IMR-90 (cell line): ENCODE results near the gene ADGRG3. TPM values are rescaled to one million over a fixed set of nuclear protein-coding genes. Genes with fewer than 3 reads are reported as not detected.

Experiments used
- ATAC-seq: fragments of 200-7000 bp; cut with Tn5 transposase; 2 replicates; pipeline ENCODE4 v1.9.1; 2020; ENCODE audit warnings: low read depth, mild to moderate bottlenecking, moderate library complexity
- BruUV-seq: library from RNA; stranded (reverse); fragments of 400-500 nt; replicated peaks from 2 replicates; lab custom pipeline; 2021; lab: Mats Ljungman, UMichigan
- CTCF ChIA-PET: fragments of 300-600 bp; formaldehyde crosslinking; extraction: SDS; loops from one replicate; lab custom pipeline; 2021; ENCODE audit warnings: antibody characterized with exemption; lab: Yijun Ruan, JAX
- POLR2A ChIA-PET: fragments of 300-600 bp; sonication (Branson Sonifier 250); formaldehyde crosslinking; loops from one replicate; lab custom pipeline; 2022; ENCODE audit warnings: antibody characterized with exemption; ENCODE audit not compliant: unreplicated experiment; lab: Charles Lee
- DNase-seq: peaks from one replicate; pipeline ENCODE4 v3.0.0; 2013
- H2AFZ ChIP-seq: replicated peaks from 2 replicates; pipeline ENCODE3; 2013; ENCODE audit warnings: low read length, mild to moderate bottlenecking; ENCODE audit not compliant: poor library complexity
- H2AK5ac ChIP-seq: 2 replicates; pipeline ENCODE4 v1.6.1; 2013; ENCODE audit warnings: low read depth, low read length, inconsistent platforms
- H2AK9ac ChIP-seq: replicated peaks from 2 replicates; pipeline ENCODE3; 2013; ENCODE audit warnings: mild to moderate bottlenecking, low read depth, low read length, moderate library complexity; ENCODE audit not compliant: poor library complexity
- H2BK120ac ChIP-seq: 2 replicates; pipeline ENCODE4 v1.6.1; 2013; ENCODE audit warnings: low read depth, low read length, inconsistent platforms
- H2BK15ac ChIP-seq: 3 replicates; pipeline ENCODE4 v1.6.1; 2013; ENCODE audit warnings: low read depth, low read length, inconsistent platforms
- H2BK20ac ChIP-seq: 2 replicates; pipeline ENCODE4 v1.6.1; 2013; ENCODE audit warnings: low read depth, mild to moderate bottlenecking, inconsistent platforms, low read length, moderate library complexity
- H2BK5ac ChIP-seq: 2 replicates; pipeline ENCODE4 v1.6.1; 2013; ENCODE audit warnings: mild to moderate bottlenecking, low read depth, low read length, inconsistent platforms; ENCODE audit not compliant: poor library complexity, severe bottlenecking
- H3K14ac ChIP-seq: replicated peaks from 2 replicates; pipeline ENCODE4 v1.6.1; 2013; ENCODE audit warnings: low read depth, low read length, inconsistent platforms
- H3K18ac ChIP-seq: 2 replicates; pipeline ENCODE4 v1.6.1; 2013; ENCODE audit warnings: low read depth, low read length, control low read depth
- H3K23ac ChIP-seq: 2 replicates; pipeline ENCODE4 v1.6.1; 2013; ENCODE audit warnings: low read depth, low read length, inconsistent platforms
- H3K27ac ChIP-seq: 2 replicates; pipeline ENCODE4 v1.5.1; 2013; ENCODE audit warnings: mild to moderate bottlenecking, control low read depth, low read length; ENCODE audit not compliant: insufficient read depth
- H3K27me3 ChIP-seq: 2 replicates; pipeline ENCODE4 v1.6.1; 2013; ENCODE audit warnings: low read length; ENCODE audit not compliant: control insufficient read depth, insufficient read depth
- H3K36me3 ChIP-seq: 2 replicates; pipeline ENCODE4 v1.6.1; 2013; ENCODE audit warnings: low read length, mixed read lengths; ENCODE audit not compliant: control insufficient read depth, insufficient read depth
- H3K4ac ChIP-seq: 2 replicates; pipeline ENCODE4 v1.6.1; 2013; ENCODE audit warnings: low read depth, low read length, inconsistent platforms
- H3K4me1 ChIP-seq: 2 replicates; pipeline ENCODE4 v1.6.1; 2013; ENCODE audit warnings: low read length, mixed read lengths; ENCODE audit not compliant: control insufficient read depth, insufficient read depth
- H3K4me2 ChIP-seq: 2 replicates; pipeline ENCODE4 v1.6.1; 2013; ENCODE audit warnings: low read depth, mild to moderate bottlenecking, control low read depth, low read length, moderate library complexity
- H3K4me3 ChIP-seq: 2 replicates; pipeline ENCODE4 v1.5.1; 2013; ENCODE audit warnings: low read depth, mild to moderate bottlenecking, control low read depth, low read length, moderate library complexity; ENCODE audit not compliant: insufficient read depth
- H3K56ac ChIP-seq: 2 replicates; pipeline ENCODE4 v1.6.1; 2013; ENCODE audit warnings: low read length, inconsistent platforms; ENCODE audit not compliant: insufficient read depth; ENCODE audit errors: extremely low read depth
- H3K79me1 ChIP-seq, 2 experiments: 2 replicates each; pipeline ENCODE4 v1.6.1; 2013; ENCODE audit warnings: low read length in 2 of 2, inconsistent platforms in 1 of 2, low read depth in 1 of 2
- H3K9ac ChIP-seq: 2 replicates; pipeline ENCODE4 v1.6.1; 2013; ENCODE audit warnings: low read depth, low read length, control low read depth
- H3K9me1 ChIP-seq: 2 replicates; pipeline ENCODE4 v1.6.1; 2013; ENCODE audit warnings: low read length, inconsistent platforms; ENCODE audit not compliant: insufficient read depth
- H3K9me3 ChIP-seq: 2 replicates; pipeline ENCODE4 v1.6.1; 2013; ENCODE audit warnings: low read length; ENCODE audit not compliant: control insufficient read depth, insufficient read depth
- H4K20me1 ChIP-seq: 2 replicates; pipeline ENCODE4 v1.6.1; 2013; ENCODE audit warnings: low read length, inconsistent platforms; ENCODE audit not compliant: insufficient read depth
- H4K5ac ChIP-seq: 2 replicates; pipeline ENCODE4 v1.6.1; 2013; ENCODE audit warnings: mild to moderate bottlenecking, low read depth, low read length, control low read depth
- H4K8ac ChIP-seq, 2 experiments: 2 replicates each; pipeline ENCODE4 v1.6.1; 2013; ENCODE audit warnings: low read depth in 2 of 2, low read length in 2 of 2, control low read depth in 1 of 2, inconsistent platforms in 1 of 2
- H4K91ac ChIP-seq: 2 replicates; pipeline ENCODE4 v1.6.1; 2013; ENCODE audit warnings: low read depth, low read length, inconsistent platforms; ENCODE audit not compliant: insufficient read depth
- BHLHE40 ChIP-seq: fragments of 150-350 bp; IDR thresholded peaks from 2 replicates; pipeline ENCODE4 v1.6.1; 2016; ENCODE audit warnings: mild to moderate bottlenecking, low read depth, low read length
- CEBPB ChIP-seq: IDR thresholded peaks from 2 replicates; pipeline ENCODE4 v1.6.1; 2012; ENCODE audit warnings: low read depth, low read length, improper control_type of control experiment
- CHD1 ChIP-seq: IDR thresholded peaks from 2 replicates; pipeline ENCODE4 v1.6.1; 2012; ENCODE audit warnings: low read depth, low read length, improper control_type of control experiment
- FOS ChIP-seq: fragments of 150-350 bp; IDR thresholded peaks from 2 replicates; pipeline ENCODE4 v1.6.1; 2016; ENCODE audit warnings: low read depth, low read length
- MAZ ChIP-seq: IDR thresholded peaks from 2 replicates; pipeline ENCODE4 v1.6.1; 2012; ENCODE audit warnings: low read depth, mild to moderate bottlenecking, low read length, improper control_type of control experiment, moderate library complexity, borderline replicate concordance
- NFE2L2 ChIP-seq: fragments of 150-350 bp; IDR thresholded peaks from 2 replicates; pipeline ENCODE4 v1.6.1; 2016; ENCODE audit warnings: low read depth, mild to moderate bottlenecking, low read length
- POLR2A ChIP-seq: IDR thresholded peaks from 2 replicates; pipeline ENCODE4 v1.6.1; 2012; ENCODE audit warnings: mild to moderate bottlenecking, low read depth, low read length
- RAD21 ChIP-seq: IDR thresholded peaks from 2 replicates; pipeline ENCODE4 v1.6.1; 2012; ENCODE audit warnings: low read length, improper control_type of control experiment
- RCOR1 ChIP-seq: IDR thresholded peaks from 2 replicates; pipeline ENCODE4 v1.6.1; 2012; ENCODE audit warnings: mild to moderate bottlenecking, low read length, improper control_type of control experiment; ENCODE audit not compliant: insufficient replicate concordance
- RFX5 ChIP-seq: IDR thresholded peaks from 2 replicates; pipeline ENCODE4 v1.8.0; 2012; ENCODE audit warnings: low read depth, mild to moderate bottlenecking, low read length, moderate library complexity
- WGBS, 2 experiments: methylation state at CpG; one replicate each; pipeline versions ENCODE4 v1.1.5 to v1.1.7; 2013; ENCODE audit warnings: missing lambda C conversion rate in 2 of 2; ENCODE audit not compliant: insufficient read length in 1 of 2; ENCODE audit errors: extremely low coverage in 2 of 2; 5-methylcytosine and 5-hydroxymethylcytosine counted together
- dilution Hi-C: fragments of 300-500 bp; cut with HindIII; formaldehyde crosslinking; loops from one replicate; pipeline ENCODE4 v1.14.3; 2018; ENCODE audit warnings: low sequenced_read_pairs; ENCODE audit not compliant: unreplicated experiment
- in situ Hi-C: fragments of 300-500 bp; cut with MboI; formaldehyde crosslinking; loops from 3 replicates; pipeline ENCODE4 v1.14.3; 2019; ENCODE audit warnings: low sequenced_read_pairs, inconsistent platforms, mixed read lengths
- intact Hi-C: fragments of 100-400 bp; cut with micrococcal nuclease; formaldehyde crosslinking; loops from 2 replicates; pipeline ENCODE4 v1.10.0; 2022
- polyA plus RNA-seq, 3 experiments: library from polyadenylated mRNA; depleted of rRNA; stranded (reverse); fragments of >200 nt; gene quantifications; 2 replicates each; pipeline ENCODE4 v1.2.3, GENCODE V29; 2012; ENCODE audit warnings: low replicate concordance in 1 of 3
- total RNA-seq: library from RNA; depleted of rRNA; stranded (reverse); fragments of >200 nt; gene quantifications from 2 replicates; pipeline ENCODE4 v1.2.3, GENCODE V29; 2012
- TF ChIP-seq, protein P1 (sequence below): conservative IDR thresholded peaks from 2 replicates; pipeline ENCODE4 v1.5.1; 2012; ENCODE audit warnings: mild to moderate bottlenecking, low read depth, low read length, improper control_type of control experiment
- TF ChIP-seq, protein P2 (sequence below): fragments of 150-350 bp; IDR thresholded peaks from 2 replicates; pipeline ENCODE4 v1.6.1; 2016; ENCODE audit warnings: low read depth, mild to moderate bottlenecking, low read length, moderate library complexity, borderline replicate concordance
- TF ChIP-seq, protein P3 (sequence below): fragments of 150-350 bp; IDR thresholded peaks from 2 replicates; pipeline ENCODE4 v1.6.1; 2017; ENCODE audit warnings: mild to moderate bottlenecking, antibody characterized with exemption, low read length, low read depth

The ADGRG3 gene
- total and polyA plus RNA-seq, 2 of the 4 experiments (the other 2 are of a cell fraction), result not detected

DNA sequence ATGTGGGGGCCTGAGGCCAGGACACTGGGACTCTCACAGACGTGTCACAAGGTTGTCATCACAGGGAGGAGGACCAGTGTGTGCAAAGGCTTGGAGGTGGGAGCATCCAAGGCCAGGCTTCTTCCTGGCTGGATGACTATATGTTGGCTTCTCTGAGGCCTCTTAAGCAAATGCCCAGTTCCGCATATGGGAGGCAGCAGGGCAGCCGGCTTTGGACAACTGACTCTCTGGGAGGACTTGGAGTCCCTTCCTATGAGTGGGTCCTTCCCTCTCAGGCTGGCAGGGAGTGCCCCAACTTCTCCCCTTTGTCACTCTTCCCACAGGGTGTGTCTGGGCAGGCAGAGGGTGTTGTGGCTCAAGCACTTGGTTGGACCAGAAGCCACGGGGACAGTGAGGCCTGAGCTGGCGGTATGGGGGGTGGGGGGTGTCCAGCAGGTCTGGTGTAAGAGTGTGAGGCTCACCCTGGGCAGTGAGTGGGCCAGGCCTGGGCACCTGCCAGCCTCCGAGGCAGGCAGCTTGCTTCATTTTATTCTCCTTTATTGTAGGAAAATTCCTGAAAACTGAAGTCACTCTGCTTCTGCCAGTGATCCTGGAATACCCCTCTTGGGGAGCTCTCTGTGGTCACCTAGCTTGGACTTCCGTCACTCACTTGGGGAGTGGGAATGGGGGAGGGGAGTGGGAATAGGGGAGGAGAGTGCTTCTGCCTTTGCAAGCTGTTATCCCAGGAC lies 24.8 kb upstream of the ADGRG3 start:
- Histone ChIP-seq H3K9ac (no peak overlapping the region), H2BK120ac (peak overlapping the region; percentile 71), H3K27me3 (peaks cover 9% of the 10 kb centered on the region), H3K56ac (no peak overlapping the region), H4K5ac (no peak overlapping the region), H2AK5ac (peak overlapping the region; percentile 12; the same call in 1 of the 2 replicates), H3K9me3 (no peaks in the 10 kb centered on the region), H3K4ac (peak overlapping the region; percentile 42), H3K14ac (0 out of 2 replicates have a peak overlapping the region, but pooled peaks have one; percentile 37), H2AFZ (peak overlapping the region; percentile 61), H3K79me1 (no peaks in the 10 kb centered on the region), H3K9me1 (peaks cover 19% of the 10 kb centered on the region), H2AK9ac (peak overlapping the region; percentile 86), H4K91ac (no peak overlapping the region), H3K4me2 (no peak overlapping the region), H3K27ac (no peak overlapping the region), H2BK5ac (no peak overlapping the region), H2BK15ac (no peak overlapping the region), H3K36me3 (no peaks in the 10 kb centered on the region), H3K4me1 (peaks cover 8% of the 10 kb centered on the region), H2BK20ac (peak overlapping the region; percentile 32; the same call in 1 of the 2 replicates), H4K8ac (peak overlapping the region in 1 of 2 experiments; percentile 51; a peak in 1 of 4 replicates), H3K23ac (no peak overlapping the region), H3K4me3 (no peak overlapping the region), H4K20me1 (no peaks in the 10 kb centered on the region), H3K18ac (no peak overlapping the region)
- no TSS peak for BruUV-seq
- TF ChIP-seq FOS (no peak), RFX5 (no peak), CHD1 (no peak), BHLHE40 (no peak), RCOR1 (peak; percentile 54), MAZ (peak; percentile 40; the same call in 1 of the 2 replicates), NFE2L2 (no peak), RAD21 (no peak), CEBPB (peak; percentile 49; the same call in 1 of the 2 replicates), POLR2A (no peak)
- TF ChIP-seq, protein P1, sequence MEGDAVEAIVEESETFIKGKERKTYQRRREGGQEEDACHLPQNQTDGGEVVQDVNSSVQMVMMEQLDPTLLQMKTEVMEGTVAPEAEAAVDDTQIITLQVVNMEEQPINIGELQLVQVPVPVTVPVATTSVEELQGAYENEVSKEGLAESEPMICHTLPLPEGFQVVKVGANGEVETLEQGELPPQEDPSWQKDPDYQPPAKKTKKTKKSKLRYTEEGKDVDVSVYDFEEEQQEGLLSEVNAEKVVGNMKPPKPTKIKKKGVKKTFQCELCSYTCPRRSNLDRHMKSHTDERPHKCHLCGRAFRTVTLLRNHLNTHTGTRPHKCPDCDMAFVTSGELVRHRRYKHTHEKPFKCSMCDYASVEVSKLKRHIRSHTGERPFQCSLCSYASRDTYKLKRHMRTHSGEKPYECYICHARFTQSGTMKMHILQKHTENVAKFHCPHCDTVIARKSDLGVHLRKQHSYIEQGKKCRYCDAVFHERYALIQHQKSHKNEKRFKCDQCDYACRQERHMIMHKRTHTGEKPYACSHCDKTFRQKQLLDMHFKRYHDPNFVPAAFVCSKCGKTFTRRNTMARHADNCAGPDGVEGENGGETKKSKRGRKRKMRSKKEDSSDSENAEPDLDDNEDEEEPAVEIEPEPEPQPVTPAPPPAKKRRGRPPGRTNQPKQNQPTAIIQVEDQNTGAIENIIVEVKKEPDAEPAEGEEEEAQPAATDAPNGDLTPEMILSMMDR, result no peak
- TF ChIP-seq, protein P2, sequence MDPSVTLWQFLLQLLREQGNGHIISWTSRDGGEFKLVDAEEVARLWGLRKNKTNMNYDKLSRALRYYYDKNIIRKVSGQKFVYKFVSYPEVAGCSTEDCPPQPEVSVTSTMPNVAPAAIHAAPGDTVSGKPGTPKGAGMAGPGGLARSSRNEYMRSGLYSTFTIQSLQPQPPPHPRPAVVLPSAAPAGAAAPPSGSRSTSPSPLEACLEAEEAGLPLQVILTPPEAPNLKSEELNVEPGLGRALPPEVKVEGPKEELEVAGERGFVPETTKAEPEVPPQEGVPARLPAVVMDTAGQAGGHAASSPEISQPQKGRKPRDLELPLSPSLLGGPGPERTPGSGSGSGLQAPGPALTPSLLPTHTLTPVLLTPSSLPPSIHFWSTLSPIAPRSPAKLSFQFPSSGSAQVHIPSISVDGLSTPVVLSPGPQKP, result no peak
- TF ChIP-seq, protein P3, sequence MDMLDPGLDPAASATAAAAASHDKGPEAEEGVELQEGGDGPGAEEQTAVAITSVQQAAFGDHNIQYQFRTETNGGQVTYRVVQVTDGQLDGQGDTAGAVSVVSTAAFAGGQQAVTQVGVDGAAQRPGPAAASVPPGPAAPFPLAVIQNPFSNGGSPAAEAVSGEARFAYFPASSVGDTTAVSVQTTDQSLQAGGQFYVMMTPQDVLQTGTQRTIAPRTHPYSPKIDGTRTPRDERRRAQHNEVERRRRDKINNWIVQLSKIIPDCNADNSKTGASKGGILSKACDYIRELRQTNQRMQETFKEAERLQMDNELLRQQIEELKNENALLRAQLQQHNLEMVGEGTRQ, result no peak
- ChIA-PET POLR2A (no interaction called here), CTCF (interaction anchor here (1.3 kb wide), 1 partner anchor 52 kb away, joined by 3 read pairs; no protein-coding TSS in a partner anchor)
- peak; percentile 70 for DNase-seq
- 17% methylated on average over 3 of the region's 7 CpGs; no CpG with 5 or more reads in 1 of the 2 experiments for WGBS, 2 experiments
- intact Hi-C loops (loop anchor here (10.0 kb wide), 1 partner anchor 361 kb away; the partner anchor contains the start of genes USB1 and ZNF319), dilution Hi-C loops (no loop called here), in situ Hi-C loops (loop anchor here (5.0 kb wide), 1 partner anchor 41 kb away; no protein-coding TSS in a partner anchor)
- peak; percentile 50 for ATAC-seq
